GM23248 (cell line): ENCODE results near the gene CHCHD3.

ENCODE experiments used
- EZH2 ChIP-seq: fragments of 200-600 bp; sonication (generic); IDR thresholded peaks from 2 replicates; pipeline ENCODE4 v1.6.1; 2018; ENCODE audit warnings: antibody characterized with exemption, mild to moderate bottlenecking; ENCODE audit not compliant: insufficient read depth, poor library complexity, severe bottlenecking
- EZH2phosphoT487 ChIP-seq: fragments of 200-600 bp; sonication (generic); IDR thresholded peaks from 2 replicates; pipeline ENCODE4 v1.6.1; 2018; ENCODE audit warnings: antibody characterized with exemption, moderate library complexity, mild to moderate bottlenecking, low read depth; ENCODE audit not compliant: insufficient read depth

- TF ChIP-seq EZH2 (no peak), EZH2phosphoT487 (no peak)
These were observed 44.5 kb upstream of the CHCHD3 start for GRCh38 chr7:133126422-133126821.
